ENCODE measurements around the gene SLC25A12. TPM values are rescaled to one million over a fixed set of nuclear protein-coding genes. Genes with fewer than 3 reads are reported as not detected.

Gene SLC25A12
- total and polyA plus RNA-seq, 2 of the 13 experiments (the other 11 are each of a cell fraction or from before 2014, with no cell fraction given): 8.1 to 15.9 TPM

GRCh38 chr2:171811245-171811628 lies 82.8 kb downstream of the SLC25A12 start:
- no peak overlapping the region for H3K4me2 ChIP-seq (ENCODE audit: low read depth, low read length)
- no peak overlapping the region for H2AFZ ChIP-seq (ENCODE audit: low read length)
- H3K27ac ChIP-seq (ENCODE audit: extremely low read length, insufficient read depth, low read length): no peak overlapping the region
- WGBS (ENCODE audit: low lambda C conversion rate): 60% methylated on average over 4 of the region's 4 CpGs
- no peak overlapping the region for H3K4me3 ChIP-seq (replicated peaks in 1 of 3; ENCODE audit: insufficient read depth in 1 of 3, low read depth in 2 of 3, low read length in 3 of 3)
- no TSS peak for BruUV-seq (replicated peaks)
- no peaks in the 10 kb centered on the region for H4K20me1 ChIP-seq (ENCODE audit: insufficient read depth, low read length)
- no peaks in the 10 kb centered on the region; a peak in 1 of 5 replicates for H3K36me3 ChIP-seq (replicated peaks in 1 of 2; ENCODE audit: control insufficient read depth in 1 of 2, insufficient read depth in 2 of 2, low read length in 2 of 2)
- ChIA-PET CTCF (ENCODE audit: low intra/inter-chr PET ratio, low total read pairs) (interaction anchor here (1.1 kb wide), 1 partner anchor 293 kb away, joined by 3 read pairs; no protein-coding TSS in a partner anchor), POLR2A (no interaction called here)
- no peak overlapping the region for H3K9ac ChIP-seq (ENCODE audit: insufficient read depth, low read depth, low read length)
- H3K79me2 ChIP-seq (ENCODE audit: insufficient read depth, low read length): no peaks in the 10 kb centered on the region
- peaks cover 24% of the 10 kb centered on the region for H3K4me1 ChIP-seq (ENCODE audit: insufficient read depth, low read length)
- in situ Hi-C loops (cut with HindIII; ENCODE audit: extremely low pct_ligation_motif_present, low pct_unique_long_range_greater_than_20kb): no loop called here
- ATAC-seq: no peak
- H3K9me3 ChIP-seq (ENCODE audit: low read length): no peaks in the 10 kb centered on the region
- peak; percentile 26 for DNase-seq (ENCODE audit: low spot score)
- H3K27me3 ChIP-seq (ENCODE audit: control insufficient read depth in 1 of 2, insufficient read depth in 2 of 2, low read length in 2 of 2): no peaks in the 10 kb centered on the region
- intact Hi-C loops (cut with micrococcal nuclease; ENCODE audit: unreplicated experiment): loop anchor here (1.0 to 10.0 kb wide), 4 partner anchors 64 to 295 kb away; partner anchors contain the start of genes DLX2 and HAT1
- no peak for FAIRE-seq
- TF ChIP-seq ZNF550 (CRISPR knock-in tag; IDR thresholded peaks at IDR 0.05; ENCODE audit: borderline replicate concordance) (no peak), STAG1 (CRISPR knock-in tag; IDR thresholded peaks at IDR 0.05) (peak; percentile 84), SIN3B (IDR thresholded peaks at IDR 0.05; ENCODE audit: low read length) (no peak), SMC3 (IDR thresholded peaks at IDR 0.05; ENCODE audit: low read length) (peak; percentile 65; the same call in 1 of the 2 replicates), PAXIP1 (CRISPR knock-in tag; conservative IDR thresholded peaks at IDR 0.05) (no peak), ZNF263 (CRISPR knock-in tag; IDR thresholded peaks at IDR 0.05) (no peak), DNMT3B (CRISPR knock-in tag; conservative IDR thresholded peaks at IDR 0.05) (no peak), MXD3 (CRISPR knock-in tag; IDR thresholded peaks at IDR 0.05) (no peak), GTF2F1 (IDR thresholded peaks at IDR 0.05; ENCODE audit: low read length) (no peak), GRHL1 (CRISPR knock-in tag; conservative IDR thresholded peaks at IDR 0.05) (no peak), TOE1 (CRISPR knock-in tag; IDR thresholded peaks at IDR 0.05) (no peak), RAD21 (CRISPR knock-in tag; IDR thresholded peaks at IDR 0.05) (peak; percentile 54; the same call in 1 of the 2 replicates), JUND (CRISPR knock-in tag; IDR thresholded peaks at IDR 0.05) (no peak), ZNF333 (CRISPR knock-in tag; IDR thresholded peaks at IDR 0.05; ENCODE audit: borderline replicate concordance) (no peak), GABPB1 (CRISPR knock-in tag; IDR thresholded peaks at IDR 0.05) (no peak), ZNF850 (CRISPR knock-in tag; conservative IDR thresholded peaks at IDR 0.05) (no peak), KLF11 (CRISPR knock-in tag; IDR thresholded peaks at IDR 0.05) (0 out of 2 replicates have a peak, but pooled peaks have one; percentile 12), ZNF558 (CRISPR knock-in tag; IDR thresholded peaks at IDR 0.05; ENCODE audit: borderline replicate concordance) (no peak), RBM39 (IDR thresholded peaks at IDR 0.05; ENCODE audit: low read depth, low read length, poor library complexity, severe bottlenecking) (no peak), CTCF (CRISPR knock-in tag; IDR thresholded peaks at IDR 0.05) (peak; percentile 74)
